WERI-Rb-1 (cell line): ENCODE results near the gene TBC1D17.

Experiments
- DNase-seq: peaks from one replicate; pipeline ENCODE4 v3.0.0-alpha.2; 2020
- H3K27ac ChIP-seq: fragments of 250-450 bp; sonication (Bioruptor Pico); 2 replicates; pipeline ENCODE4 v1.5.1; 2020; ENCODE audit warnings: mild to moderate bottlenecking, moderate library complexity
- H3K27me3 ChIP-seq: fragments of 250-450 bp; sonication (Bioruptor Pico); 2 replicates; pipeline ENCODE4 v1.5.1; 2021; ENCODE audit warnings: mild to moderate bottlenecking, low read depth, moderate library complexity; ENCODE audit not compliant: insufficient read depth, severe bottlenecking
- H3K36me3 ChIP-seq: fragments of 250-450 bp; sonication (Bioruptor Pico); 2 replicates; pipeline ENCODE4 v1.5.1; 2020; ENCODE audit warnings: mild to moderate bottlenecking, moderate library complexity
- H3K4me3 ChIP-seq: 2 replicates; pipeline ENCODE4 v1.5.1; 2011; ENCODE audit warnings: low read depth, mild to moderate bottlenecking, control low read depth, low read length
- H3K9me3 ChIP-seq: fragments of 250-450 bp; sonication (Bioruptor Pico); 2 replicates; pipeline ENCODE4 v1.5.1; 2021; ENCODE audit warnings: mild to moderate bottlenecking, moderate library complexity; ENCODE audit not compliant: severe bottlenecking
- TF ChIP-seq, protein P1 (sequence below): IDR thresholded peaks from 2 replicates; pipeline ENCODE4 v1.5.1; 2011; ENCODE audit warnings: low read depth, mild to moderate bottlenecking, control low read depth, inconsistent platforms, low read length

The TBC1D17 gene

GRCh38 chr19:49877020-49877878 is at the start of gene TBC1D17, which contains the start of gene AKT1S1:
Gene TBC1D17, plus strand, starts transcription at chr19:49877702. Its CDS starts 22 bp downstream, at chr19:49877724.
Gene AKT1S1, minus strand, starts transcription at chr19:49877355. Its CDS starts 4,060 bp downstream, at chr19:49873295.
- Histone ChIP-seq H3K9me3 (no peaks in the 10 kb centered on the region), H3K27ac (peak within 1 kb of the TSS; percentile 96), H3K4me3 (peak within 1 kb of the TSS; percentile 78), H3K36me3 (peaks cover 31% of the 10 kb centered on the region), H3K27me3 (no peaks in the 10 kb centered on the region)
- DNase-seq: peak; percentile 98
- TF ChIP-seq, protein P1, sequence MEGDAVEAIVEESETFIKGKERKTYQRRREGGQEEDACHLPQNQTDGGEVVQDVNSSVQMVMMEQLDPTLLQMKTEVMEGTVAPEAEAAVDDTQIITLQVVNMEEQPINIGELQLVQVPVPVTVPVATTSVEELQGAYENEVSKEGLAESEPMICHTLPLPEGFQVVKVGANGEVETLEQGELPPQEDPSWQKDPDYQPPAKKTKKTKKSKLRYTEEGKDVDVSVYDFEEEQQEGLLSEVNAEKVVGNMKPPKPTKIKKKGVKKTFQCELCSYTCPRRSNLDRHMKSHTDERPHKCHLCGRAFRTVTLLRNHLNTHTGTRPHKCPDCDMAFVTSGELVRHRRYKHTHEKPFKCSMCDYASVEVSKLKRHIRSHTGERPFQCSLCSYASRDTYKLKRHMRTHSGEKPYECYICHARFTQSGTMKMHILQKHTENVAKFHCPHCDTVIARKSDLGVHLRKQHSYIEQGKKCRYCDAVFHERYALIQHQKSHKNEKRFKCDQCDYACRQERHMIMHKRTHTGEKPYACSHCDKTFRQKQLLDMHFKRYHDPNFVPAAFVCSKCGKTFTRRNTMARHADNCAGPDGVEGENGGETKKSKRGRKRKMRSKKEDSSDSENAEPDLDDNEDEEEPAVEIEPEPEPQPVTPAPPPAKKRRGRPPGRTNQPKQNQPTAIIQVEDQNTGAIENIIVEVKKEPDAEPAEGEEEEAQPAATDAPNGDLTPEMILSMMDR: no peak

GRCh38 chr19:49829200-49829599 is 48.3 kb upstream of the TBC1D17 start:
- TF ChIP-seq, protein P1: no peak

DNA sequence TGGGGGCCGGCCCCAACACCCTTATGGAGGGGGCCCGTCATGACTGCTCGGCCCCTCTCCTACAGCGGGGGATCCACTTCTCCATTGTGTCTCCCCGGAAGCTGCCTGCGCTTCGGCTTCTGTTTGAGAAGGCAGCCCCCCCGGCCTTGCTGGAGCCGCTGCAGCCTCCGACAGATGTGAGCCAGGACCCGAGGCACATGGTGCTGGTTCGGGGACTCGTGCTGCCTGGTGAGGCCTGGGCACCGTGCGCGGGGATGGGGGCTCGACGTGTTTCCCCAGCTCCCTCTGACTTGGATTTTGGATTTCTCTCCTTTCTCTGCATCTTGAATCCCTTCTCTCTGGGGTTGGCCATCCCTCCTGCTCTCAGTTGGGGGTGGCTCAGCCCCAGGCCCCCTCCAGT is 47.8 kb upstream of the TBC1D17 start:
- H3K27ac ChIP-seq: no peak overlapping the region
- TF ChIP-seq, protein P1: no peak
- no peak for DNase-seq
- H3K4me3 ChIP-seq: no peak overlapping the region
- no peaks in the 10 kb centered on the region for H3K9me3 ChIP-seq
- peaks cover 71% of the 10 kb centered on the region for H3K36me3 ChIP-seq
- no peaks in the 10 kb centered on the region for H3K27me3 ChIP-seq

More at GRCh38 chr19:49829200-49829599, 48.3 kb upstream of the TBC1D17 start:
- no peak overlapping the region for H3K27ac ChIP-seq
- peaks cover 69% of the 10 kb centered on the region for H3K36me3 ChIP-seq
- DNase-seq: peak; percentile 22
- no peak overlapping the region for H3K4me3 ChIP-seq
- H3K9me3 ChIP-seq: no peaks in the 10 kb centered on the region
- H3K27me3 ChIP-seq: no peaks in the 10 kb centered on the region

GRCh38 chr19:49830766-49831165 is 46.7 kb upstream of the TBC1D17 start:
- Histone ChIP-seq H3K27me3 (no peaks in the 10 kb centered on the region), H3K27ac (no peak overlapping the region), H3K9me3 (no peaks in the 10 kb centered on the region), H3K4me3 (no peak overlapping the region), H3K36me3 (peaks cover 75% of the 10 kb centered on the region)
- DNase-seq: no peak
- TF ChIP-seq, protein P1: no peak

- H3K27ac ChIP-seq: no peak overlapping the region
- peaks cover 80% of the 10 kb centered on the region for H3K36me3 ChIP-seq
- TF ChIP-seq, protein P1: no peak
- H3K27me3 ChIP-seq: no peaks in the 10 kb centered on the region
- no peak for DNase-seq
- no peak overlapping the region for H3K4me3 ChIP-seq
- no peaks in the 10 kb centered on the region for H3K9me3 ChIP-seq
Measured at GRCh38 chr19:49831592-49831991, 45.9 kb upstream of the TBC1D17 start.

GRCh38 chr19:49832556-49832955 is 44.9 kb upstream of the TBC1D17 start:
- Histone ChIP-seq H3K27ac (no peak overlapping the region), H3K36me3 (peaks cover 82% of the 10 kb centered on the region), H3K27me3 (no peaks in the 10 kb centered on the region), H3K4me3 (no peak overlapping the region), H3K9me3 (no peaks in the 10 kb centered on the region)
- DNase-seq: no peak
- TF ChIP-seq, protein P1: no peak
